A549 (cell line): Measurements from ENCODE around the gene PTPRN2. TPM values are rescaled to one million over a fixed set of nuclear protein-coding genes. Genes with fewer than 3 reads are reported as not detected.

Source experiments
- ATAC-seq, 2 experiments: fragments of 200-7000 bp in 1 of 2; fragments of >200 bp in 1 of 2; cut with Nextera tagmentation in 1 of 2; cut with Tn5 transposase in 1 of 2; 3 replicates each; pipeline versions ENCODE4 v1.8.0 to v1.9.1; 2018 to 2020; ENCODE audit warnings: mild to moderate bottlenecking in 1 of 2, moderate library complexity in 1 of 2
- CTCF ChIA-PET: fragments of 300-600 bp; sonication (Branson Sonifier 250); formaldehyde crosslinking; extraction: SDS; loops from one replicate; lab custom pipeline; 2021; ENCODE audit warnings: antibody characterized with exemption, inconsistent platforms; lab: Yijun Ruan, JAX
- POLR2A ChIA-PET: fragments of 350-600 bp; formaldehyde crosslinking; extraction: SDS; loops from one replicate; lab custom pipeline; 2021; ENCODE audit warnings: antibody characterized with exemption, inconsistent platforms; lab: Yijun Ruan, JAX
- DNase-seq, 2 experiments: peaks; one replicate each; pipeline versions ENCODE4 v3.0.0 to v3.0.0-alpha.2; 2011 to 2016; ENCODE audit warnings: low read depth in 1 of 2, low spot score in 1 of 2
- FAIRE-seq: peaks from 2 replicates; lab custom pipeline; 2011; peaks lifted over from hg19 to GRCh38; lab: Jason Lieb, UNC
- H3K27ac ChIP-seq, 2 experiments: fragments of >200 bp; sonication (Bioruptor Twin); formaldehyde crosslinking; 3 replicates each; pipeline ENCODE4 v1.5.1; 2016 to 2017
- H3K4me1 ChIP-seq: fragments of >200 bp; sonication (Bioruptor Twin); formaldehyde crosslinking; 3 replicates; pipeline ENCODE4 v1.6.1; 2016
- H3K4me2 ChIP-seq: fragments of >200 bp; sonication (Bioruptor Twin); formaldehyde crosslinking; 3 replicates; pipeline ENCODE4 v1.6.1; 2016
- H3K4me3 ChIP-seq: fragments of >200 bp; sonication (Bioruptor Twin); formaldehyde crosslinking; 3 replicates; pipeline ENCODE4 v1.5.1; 2016
- H3K9me3 ChIP-seq: fragments of >200 bp; sonication (Bioruptor Twin); formaldehyde crosslinking; 3 replicates; pipeline ENCODE4 v1.6.1; 2016
- CBX8 ChIP-seq: fragments of 200-600 bp; sonication (generic); IDR thresholded peaks from 2 replicates; pipeline ENCODE4 v1.6.1; 2016
- CHD2 ChIP-seq: fragments of 150-350 bp; IDR thresholded peaks from 2 replicates; pipeline ENCODE4 v1.6.1; 2014; ENCODE audit warnings: low read length; ENCODE audit not compliant: partially characterized antibody
- CHD4 ChIP-seq: fragments of 200-600 bp; sonication (generic); IDR thresholded peaks from 2 replicates; pipeline ENCODE4 v1.6.1; 2016; ENCODE audit warnings: antibody characterized with exemption, mild to moderate bottlenecking, borderline replicate concordance
- EHF ChIP-seq: fragments of 250-450 bp; sonication (Bioruptor Pico); IDR thresholded peaks from 2 replicates; pipeline ENCODE4 v1.5.0; 2020; ENCODE audit warnings: mild to moderate bottlenecking
- FOSL2 ChIP-seq, 2 experiments: fragments of 450-650 bp in 1 of 2; fragments of >200 bp in 1 of 2; sonication (Bioruptor Twin) in 1 of 2; formaldehyde crosslinking; IDR thresholded peaks; 2 replicates each; pipeline versions ENCODE4 v1.5.0 to v1.6.1; 2016 to 2020; ENCODE audit warnings: mild to moderate bottlenecking in 1 of 2, moderate library complexity in 1 of 2
- HDAC2 ChIP-seq: fragments of 200-600 bp; sonication (generic); IDR thresholded peaks from 2 replicates; pipeline ENCODE4 v1.6.1; 2016
- HOXB13 ChIP-seq: fragments of 250-450 bp; sonication (Bioruptor Pico); IDR thresholded peaks from 2 replicates; pipeline ENCODE4 v1.5.0; 2020; ENCODE audit warnings: low read depth, mild to moderate bottlenecking, moderate library complexity
- JUN ChIP-seq, 2 experiments: fragments of >200 bp; sonication (Bioruptor Twin); formaldehyde crosslinking; IDR thresholded peaks; 2 replicates in 1 of 2; 3 replicates in 1 of 2; pipeline ENCODE4 v1.6.1; 2016 to 2017
- MAFK ChIP-seq: fragments of 450-650 bp; IDR thresholded peaks from 2 replicates; pipeline ENCODE4 v1.6.1; 2014; ENCODE audit not compliant: partially characterized antibody
- MAZ ChIP-seq: fragments of 150-350 bp; IDR thresholded peaks from 2 replicates; pipeline ENCODE4 v1.6.1; 2014; ENCODE audit warnings: antibody characterized with exemption, low read depth, low read length, borderline replicate concordance
- MYC ChIP-seq: IDR thresholded peaks from 2 replicates; pipeline ENCODE4 v1.6.1; 2012; ENCODE audit warnings: mild to moderate bottlenecking, inconsistent platforms, low read length, improper control_type of control experiment, borderline replicate concordance
- NFE2L2 ChIP-seq: fragments of 150-350 bp; conservative IDR thresholded peaks from 2 replicates; pipeline ENCODE4 v1.6.1; 2014; ENCODE audit warnings: low read length
- NPAS2 ChIP-seq: fragments of 250-450 bp; sonication (Bioruptor Pico); IDR thresholded peaks from 2 replicates; pipeline ENCODE4 v1.8.0; 2022; ENCODE audit warnings: mild to moderate bottlenecking, moderate library complexity, borderline replicate concordance
- PHF8 ChIP-seq: fragments of 200-600 bp; sonication (generic); IDR thresholded peaks from 2 replicates; pipeline ENCODE4 v1.6.1; 2016; ENCODE audit warnings: low read depth, mild to moderate bottlenecking, antibody characterized with exemption, moderate library complexity, borderline replicate concordance
- POLR2AphosphoS2 ChIP-seq: conservative IDR thresholded peaks from 2 replicates; pipeline ENCODE4 v1.6.1; 2012; ENCODE audit warnings: low read length, improper control_type of control experiment, inconsistent platforms
- RARB ChIP-seq: fragments of 250-450 bp; sonication (Bioruptor Pico); IDR thresholded peaks from 2 replicates; pipeline ENCODE4 v1.8.0; 2021; ENCODE audit warnings: mild to moderate bottlenecking, moderate library complexity
- RCOR1 ChIP-seq: fragments of 150-350 bp; IDR thresholded peaks from 2 replicates; pipeline ENCODE4 v1.6.1; 2014; ENCODE audit warnings: antibody characterized with exemption, low read length, low read depth
- RFX5 ChIP-seq: fragments of 450-650 bp; IDR thresholded peaks from 2 replicates; pipeline ENCODE4 v1.7.1; 2014; ENCODE audit warnings: antibody characterized with exemption, mild to moderate bottlenecking, moderate library complexity
- ZC3H11A ChIP-seq: fragments of 450-650 bp; IDR thresholded peaks from 2 replicates; pipeline ENCODE4 v1.6.1; 2014; ENCODE audit warnings: antibody characterized with exemption, mild to moderate bottlenecking
- ZSCAN20 ChIP-seq: fragments of 250-450 bp; sonication (Bioruptor Pico); IDR thresholded peaks from 2 replicates; pipeline ENCODE4 v1.8.0; 2022; ENCODE audit warnings: mild to moderate bottlenecking, moderate library complexity
- WGBS: methylation state at CpG from one replicate; pipeline ENCODE4 v1.1.6; 2017; ENCODE audit errors: missing lambda C conversion rate; 5-methylcytosine and 5-hydroxymethylcytosine counted together
- polyA plus RNA-seq, 4 experiments: library from polyadenylated mRNA; depleted of rRNA in 3 of 4; stranded (reverse); fragments of >200 nt; fragmentation: RNase III in 1 of 4; extraction: RNeasy Plus Mini Kit Qiagen cat#74134 plus additional on column Dnase treatment in 1 of 4; gene quantifications; 2 replicates in 3 of 4; 3 replicates in 1 of 4; pipeline ENCODE4 v1.2.3, GENCODE V29; 2011 to 2017
- TF ChIP-seq, protein P1 (sequence below): fragments of 250-450 bp; sonication (Bioruptor Pico); IDR thresholded peaks from 2 replicates; pipeline ENCODE4 v1.5.0; 2020; ENCODE audit warnings: low read depth, mild to moderate bottlenecking, moderate library complexity

PTPRN2 gene
- polyA plus RNA-seq, 2 of the 4 experiments (the other 2 are of a cell fraction), result 0.41 to 1.2 TPM

GRCh38 chr7:157675427-157675927, 912.1 kb downstream of the PTPRN2 start:
- FAIRE-seq (no peak), DNase-seq (no peak), ATAC-seq (no peak)
- WGBS, result 39% methylated on average over 10 of the region's 21 CpGs
- Histone ChIP-seq H3K9me3 (no peaks in the 10 kb centered on the region), H3K4me2 (no peak overlapping the region), H3K4me1 (no peaks in the 10 kb centered on the region), H3K27ac (no peak overlapping the region), H3K4me3 (no peak overlapping the region)
- ChIA-PET CTCF (no interaction called here), POLR2A (no interaction called here)
- no peak for TF ChIP-seq HDAC2
- no peak for TF ChIP-seq EHF
- TF ChIP-seq CHD4, result no peak
- no peak for TF ChIP-seq POLR2AphosphoS2

DNA sequence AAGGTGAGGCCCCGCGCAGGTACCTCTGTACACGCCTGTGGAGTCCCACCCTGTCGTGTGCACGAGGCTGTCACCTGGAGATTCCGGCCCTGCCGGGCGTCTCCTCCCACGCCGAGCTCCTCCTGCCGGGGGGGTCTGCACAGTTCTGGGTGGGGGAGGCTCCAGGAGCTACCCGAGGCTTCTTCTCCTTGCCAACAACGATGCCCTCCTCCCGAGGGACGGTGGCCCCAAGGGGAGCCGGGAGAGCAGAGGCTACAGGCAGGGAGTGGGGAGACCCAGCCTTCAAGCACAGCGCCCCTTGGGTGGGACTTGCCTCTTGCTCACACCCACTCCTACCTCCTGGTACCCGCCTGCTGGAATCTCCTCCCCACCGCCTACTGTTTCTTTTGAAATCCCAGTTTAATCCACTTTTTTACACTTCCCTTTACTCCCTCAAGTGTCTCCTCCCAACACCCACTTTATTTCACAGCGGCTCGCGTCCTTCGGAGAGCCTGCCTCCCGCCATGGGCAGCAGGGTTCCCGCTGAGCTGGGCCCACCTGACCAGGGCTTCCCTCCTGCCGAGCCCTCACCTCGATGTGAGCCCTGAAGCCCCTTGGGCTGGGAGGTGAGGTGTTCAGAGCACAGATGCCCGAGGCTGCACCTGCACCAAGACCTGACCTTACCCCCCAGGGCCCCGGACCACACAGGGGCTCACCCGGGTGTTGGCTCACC, 912.8 kb downstream of the PTPRN2 start:
- 40% methylated on average over 25 of the region's 30 CpGs for WGBS
- no peak for FAIRE-seq
- DNase-seq, result no peak
- ChIA-PET CTCF (no interaction called here), POLR2A (no interaction called here)
- ATAC-seq, result no peak; a peak in 1 of 6 replicates
- TF ChIP-seq RFX5 (no peak), HOXB13 (CRISPR knock-in tag) (no peak), PHF8 (no peak), HDAC2 (no peak), RARB (CRISPR knock-in tag) (no peak), CHD2 (no peak), CBX8 (no peak), ZSCAN20 (CRISPR knock-in tag) (no peak), MAZ (no peak), JUN (IDR thresholded peaks at IDR 0.05) (no peak), FOSL2 (IDR thresholded peaks at IDR 0.05) (no peak), FOSL2 (CRISPR knock-in tag; IDR thresholded peaks at IDR 0.05) (no peak), NFE2L2 (no peak), NPAS2 (CRISPR knock-in tag) (no peak), MAFK (no peak), POLR2AphosphoS2 (no peak), ZC3H11A (no peak)
- TF ChIP-seq, protein P1, sequence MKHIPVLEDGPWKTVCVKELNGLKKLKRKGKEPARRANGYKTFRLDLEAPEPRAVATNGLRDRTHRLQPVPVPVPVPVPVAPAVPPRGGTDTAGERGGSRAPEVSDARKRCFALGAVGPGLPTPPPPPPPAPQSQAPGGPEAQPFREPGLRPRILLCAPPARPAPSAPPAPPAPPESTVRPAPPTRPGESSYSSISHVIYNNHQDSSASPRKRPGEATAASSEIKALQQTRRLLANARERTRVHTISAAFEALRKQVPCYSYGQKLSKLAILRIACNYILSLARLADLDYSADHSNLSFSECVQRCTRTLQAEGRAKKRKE (CRISPR knock-in tag), result no peak
- H3K27ac ChIP-seq, result no peak overlapping the region
- no peak overlapping the region for H3K4me3 ChIP-seq
- H3K4me2 ChIP-seq, result no peak overlapping the region
- no peaks in the 10 kb centered on the region for H3K4me1 ChIP-seq
- no peaks in the 10 kb centered on the region for H3K9me3 ChIP-seq

DNA sequence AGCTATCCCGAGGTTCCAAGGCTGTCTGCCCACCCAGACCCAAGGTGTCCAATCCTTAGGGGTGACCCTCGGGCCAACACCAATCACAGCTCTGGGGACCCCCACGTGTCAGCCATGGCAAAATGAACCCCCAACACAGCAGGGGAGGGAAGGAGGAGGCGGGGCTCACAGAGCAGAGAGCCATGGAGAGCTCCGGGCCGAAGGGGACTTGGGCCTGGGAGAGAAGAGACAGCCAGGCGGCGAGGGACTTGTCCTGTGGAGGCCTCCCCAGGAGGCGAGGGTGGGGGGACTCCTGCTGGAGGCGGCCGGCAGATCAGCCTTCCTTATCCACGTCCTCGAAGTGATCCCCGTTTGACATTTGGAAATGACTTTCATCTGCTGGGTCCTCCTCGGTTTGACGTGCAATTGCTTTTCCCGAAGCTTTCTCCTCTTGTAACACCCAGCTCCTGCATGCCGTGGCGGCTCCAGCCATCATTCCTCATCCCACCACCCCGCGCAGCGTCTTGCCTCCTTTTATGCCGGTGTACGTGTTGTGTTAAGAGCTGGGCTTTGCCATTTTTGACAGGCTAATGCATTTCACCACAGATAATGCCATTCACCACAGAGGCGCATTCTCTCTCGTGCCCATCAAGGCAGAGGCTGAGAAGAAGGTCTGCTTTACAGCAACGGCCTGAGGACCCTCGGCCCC, 913.5 kb downstream of the PTPRN2 start:
- no peak overlapping the region for H3K4me2 ChIP-seq
- ChIA-PET POLR2A (no interaction called here), CTCF (interaction anchor here (1.0 to 1.3 kb wide), 2 partner anchors 13 to 78 kb away, joined by 3 read pairs; no protein-coding TSS in a partner anchor)
- ATAC-seq (no peak), DNase-seq (no peak), FAIRE-seq (no peak)
- no peak overlapping the region for H3K27ac ChIP-seq
- WGBS, result 51% methylated on average over 23 of the region's 28 CpGs
- TF ChIP-seq ZSCAN20 (CRISPR knock-in tag), result no peak
- no peaks in the 10 kb centered on the region for H3K9me3 ChIP-seq
- no peak overlapping the region for H3K4me3 ChIP-seq
- no peaks in the 10 kb centered on the region for H3K4me1 ChIP-seq

- Histone ChIP-seq H3K9me3 (no peaks in the 10 kb centered on the region), H3K4me3 (no peak overlapping the region), H3K27ac (no peak overlapping the region), H3K4me2 (no peak overlapping the region), H3K4me1 (no peaks in the 10 kb centered on the region)
- ChIA-PET POLR2A (no interaction called here), CTCF (interaction anchor here (0.9 to 1.3 kb wide), 3 partner anchors 13 to 77 kb away, joined by 3 read pairs; no protein-coding TSS in a partner anchor)
- no peak for ATAC-seq
- no peak for FAIRE-seq
- TF ChIP-seq RCOR1, result no peak
- TF ChIP-seq NPAS2 (CRISPR knock-in tag), result no peak
- no peak for TF ChIP-seq CHD4
- no peak for TF ChIP-seq MYC
- DNase-seq, result no peak
- 55% methylated on average over 10 of the region's 14 CpGs for WGBS
Measured at GRCh38 chr7:157673573-157673972, 914.0 kb downstream of the PTPRN2 start.
